Measurements from ENCODE around the gene KCNJ13.

Gene KCNJ13

GRCh38 chr2:232791518-232791917, 15.2 kb upstream of the KCNJ13 start:
- Histone ChIP-seq H3K27me3 (ENCODE audit: control insufficient read depth, insufficient read depth, low read length) (no peaks in the 10 kb centered on the region), H3K4me1 (ENCODE audit: control insufficient read depth, low read depth, low read length) (no peaks in the 10 kb centered on the region), H3K9me3 (ENCODE audit: control insufficient read depth, low read depth, low read length) (no peaks in the 10 kb centered on the region), H3K36me3 (ENCODE audit: control insufficient read depth, low read depth, low read length) (peaks cover 78% of the 10 kb centered on the region), H3K4me3 (ENCODE audit: low read length) (no peak overlapping the region), H3K27ac (ENCODE audit: low read length) (no peak overlapping the region), H3K9ac (ENCODE audit: low read length) (no peak overlapping the region)

GRCh38 chr2:232789082-232789481, 12.7 kb upstream of the KCNJ13 start:
- Histone ChIP-seq H3K9ac (ENCODE audit: low read length) (no peak overlapping the region), H3K36me3 (ENCODE audit: control insufficient read depth, low read depth, low read length) (peaks cover 54% of the 10 kb centered on the region), H3K9me3 (ENCODE audit: control insufficient read depth, low read depth, low read length) (no peaks in the 10 kb centered on the region), H3K27ac (ENCODE audit: low read length) (no peak overlapping the region), H3K27me3 (ENCODE audit: control insufficient read depth, insufficient read depth, low read length) (no peaks in the 10 kb centered on the region), H3K4me1 (ENCODE audit: control insufficient read depth, low read depth, low read length) (no peaks in the 10 kb centered on the region), H3K4me3 (ENCODE audit: low read length) (no peak overlapping the region)

DNA sequence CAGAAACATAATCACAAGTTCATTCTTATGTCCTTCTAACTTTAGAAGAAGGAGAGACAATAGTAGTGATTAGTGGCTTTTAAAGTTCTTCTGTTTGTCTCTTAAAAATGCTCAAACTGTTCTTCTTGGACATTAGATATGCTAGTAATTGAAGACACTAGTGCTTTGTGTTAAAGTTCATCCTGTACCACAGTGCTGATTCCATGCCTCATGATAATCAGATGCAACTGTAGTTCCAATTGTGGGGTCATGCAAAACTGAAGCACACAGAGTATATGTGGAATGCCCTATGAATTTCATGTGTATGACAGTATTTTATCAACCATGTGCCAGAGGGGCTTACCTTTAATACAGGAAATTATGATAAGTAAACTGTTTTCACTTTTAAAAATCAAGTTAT, 11.4 kb upstream of the KCNJ13 start:
- Histone ChIP-seq H3K36me3 (ENCODE audit: control insufficient read depth, low read depth, low read length) (peaks cover 41% of the 10 kb centered on the region), H3K4me1 (ENCODE audit: control insufficient read depth, low read depth, low read length) (no peaks in the 10 kb centered on the region), H3K27ac (ENCODE audit: low read length) (no peak overlapping the region), H3K9ac (ENCODE audit: low read length) (no peak overlapping the region), H3K9me3 (ENCODE audit: control insufficient read depth, low read depth, low read length) (no peaks in the 10 kb centered on the region), H3K4me3 (ENCODE audit: low read length) (no peak overlapping the region), H3K27me3 (ENCODE audit: control insufficient read depth, insufficient read depth, low read length) (no peaks in the 10 kb centered on the region)

- no peaks in the 10 kb centered on the region for H3K4me1 ChIP-seq (ENCODE audit: control insufficient read depth, low read depth, low read length)
- H3K27me3 ChIP-seq (ENCODE audit: control insufficient read depth, insufficient read depth, low read length) = no peaks in the 10 kb centered on the region
- H3K36me3 ChIP-seq (ENCODE audit: control insufficient read depth, low read depth, low read length) = peaks cover 14% of the 10 kb centered on the region
- no peak overlapping the region for H3K4me3 ChIP-seq (ENCODE audit: low read length)
- H3K9me3 ChIP-seq (ENCODE audit: control insufficient read depth, low read depth, low read length) = no peaks in the 10 kb centered on the region
- no peak overlapping the region for H3K9ac ChIP-seq (ENCODE audit: low read length)
- no peak overlapping the region for H3K27ac ChIP-seq (ENCODE audit: low read length)
Measured at GRCh38 chr2:232783278-232783677, 6.9 kb upstream of the KCNJ13 start.

GRCh38 chr2:232781765-232782164, 5.4 kb upstream of the KCNJ13 start:
- Histone ChIP-seq H3K9me3 (ENCODE audit: control insufficient read depth, low read depth, low read length) (no peaks in the 10 kb centered on the region), H3K9ac (ENCODE audit: low read length) (no peak overlapping the region), H3K4me3 (ENCODE audit: low read length) (no peak overlapping the region), H3K4me1 (ENCODE audit: control insufficient read depth, low read depth, low read length) (peaks cover under 1% of the 10 kb centered on the region), H3K27me3 (ENCODE audit: control insufficient read depth, insufficient read depth, low read length) (no peaks in the 10 kb centered on the region), H3K36me3 (ENCODE audit: control insufficient read depth, low read depth, low read length) (peaks cover 3% of the 10 kb centered on the region), H3K27ac (ENCODE audit: low read length) (no peak overlapping the region)

- peaks cover 6% of the 10 kb centered on the region for H3K4me1 ChIP-seq (ENCODE audit: control insufficient read depth, low read depth, low read length)
Measured at GRCh38 chr2:232779934-232780333, 3.6 kb upstream of the KCNJ13 start.

GRCh38 chr2:232779465-232779864, 3.1 kb upstream of the KCNJ13 start:
- Histone ChIP-seq H3K4me1 (ENCODE audit: control insufficient read depth, low read depth, low read length) (peaks cover 6% of the 10 kb centered on the region), H3K27ac (ENCODE audit: low read length) (no peak overlapping the region), H3K9me3 (ENCODE audit: control insufficient read depth, low read depth, low read length) (no peaks in the 10 kb centered on the region), H3K4me3 (ENCODE audit: low read length) (no peak overlapping the region), H3K9ac (ENCODE audit: low read length) (no peak overlapping the region), H3K36me3 (ENCODE audit: control insufficient read depth, low read depth, low read length) (peaks cover 3% of the 10 kb centered on the region), H3K27me3 (ENCODE audit: control insufficient read depth, insufficient read depth, low read length) (no peaks in the 10 kb centered on the region)

More at GRCh38 chr2:232779934-232780333, 3.6 kb upstream of the KCNJ13 start:
- peaks cover 3% of the 10 kb centered on the region for H3K36me3 ChIP-seq (ENCODE audit: control insufficient read depth, low read depth, low read length)
- H3K9me3 ChIP-seq (ENCODE audit: control insufficient read depth, low read depth, low read length) = no peaks in the 10 kb centered on the region
- H3K27ac ChIP-seq (ENCODE audit: low read length) = no peak overlapping the region
- H3K27me3 ChIP-seq (ENCODE audit: control insufficient read depth, insufficient read depth, low read length) = no peaks in the 10 kb centered on the region
- H3K9ac ChIP-seq (ENCODE audit: low read length) = no peak overlapping the region
- no peak overlapping the region for H3K4me3 ChIP-seq (ENCODE audit: low read length)

GRCh38 chr2:232777276-232777675, 911 bp upstream of the KCNJ13 start:
- Histone ChIP-seq H3K27ac (ENCODE audit: low read length) (no peak overlapping the region), H3K27me3 (ENCODE audit: control insufficient read depth, insufficient read depth, low read length) (no peaks in the 10 kb centered on the region), H3K4me3 (ENCODE audit: low read length) (no peak overlapping the region), H3K9ac (ENCODE audit: low read length) (no peak overlapping the region), H3K4me1 (ENCODE audit: control insufficient read depth, low read depth, low read length) (peaks cover 6% of the 10 kb centered on the region), H3K36me3 (ENCODE audit: control insufficient read depth, low read depth, low read length) (peaks cover 3% of the 10 kb centered on the region), H3K9me3 (ENCODE audit: control insufficient read depth, low read depth, low read length) (no peaks in the 10 kb centered on the region)

- H3K36me3 ChIP-seq (ENCODE audit: control insufficient read depth, low read depth, low read length) = peaks cover 8% of the 10 kb centered on the region
- no peak overlapping the region for H3K27ac ChIP-seq (ENCODE audit: low read length)
- no peak overlapping the region for H3K4me3 ChIP-seq (ENCODE audit: low read length)
- no peaks in the 10 kb centered on the region for H3K9me3 ChIP-seq (ENCODE audit: control insufficient read depth, low read depth, low read length)
- H3K4me1 ChIP-seq (ENCODE audit: control insufficient read depth, low read depth, low read length) = peaks cover 6% of the 10 kb centered on the region
- H3K9ac ChIP-seq (ENCODE audit: low read length) = no peak overlapping the region
- no peaks in the 10 kb centered on the region for H3K27me3 ChIP-seq (ENCODE audit: control insufficient read depth, insufficient read depth, low read length)
Measured at GRCh38 chr2:232773815-232774214, 2.5 kb downstream of the KCNJ13 start.

- peaks cover 12% of the 10 kb centered on the region for H3K36me3 ChIP-seq (ENCODE audit: control insufficient read depth, low read depth, low read length)
- peaks cover 6% of the 10 kb centered on the region for H3K4me1 ChIP-seq (ENCODE audit: control insufficient read depth, low read depth, low read length)
- H3K4me3 ChIP-seq (ENCODE audit: low read length) = no peak overlapping the region
- no peaks in the 10 kb centered on the region for H3K27me3 ChIP-seq (ENCODE audit: control insufficient read depth, insufficient read depth, low read length)
- no peak overlapping the region for H3K9ac ChIP-seq (ENCODE audit: low read length)
- H3K9me3 ChIP-seq (ENCODE audit: control insufficient read depth, low read depth, low read length) = no peaks in the 10 kb centered on the region
- no peak overlapping the region for H3K27ac ChIP-seq (ENCODE audit: low read length)
Measured at GRCh38 chr2:232772531-232772930, 3.8 kb downstream of the KCNJ13 start.

DNA sequence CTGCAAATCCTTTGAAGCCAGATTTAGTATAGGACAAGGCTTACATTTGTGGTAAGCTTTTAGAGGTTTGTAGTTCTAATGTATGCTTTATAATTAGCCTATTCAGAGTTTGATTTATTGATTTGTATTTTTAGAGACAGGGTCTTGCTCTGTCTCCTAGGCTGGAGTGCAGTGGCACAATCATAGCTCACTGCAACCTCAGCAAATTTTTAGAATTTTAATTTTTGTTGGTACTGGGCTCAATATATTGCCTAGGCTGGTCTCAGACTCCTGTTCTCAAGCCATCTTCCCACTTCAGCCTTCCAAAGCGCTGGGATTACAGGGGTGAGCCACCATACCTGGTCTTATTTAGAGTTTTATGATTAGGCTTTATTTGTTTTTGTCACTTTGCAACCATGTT, 4.5 kb downstream of the KCNJ13 start:
- Histone ChIP-seq H3K4me1 (ENCODE audit: control insufficient read depth, low read depth, low read length) (peaks cover 6% of the 10 kb centered on the region), H3K27me3 (ENCODE audit: control insufficient read depth, insufficient read depth, low read length) (no peaks in the 10 kb centered on the region), H3K27ac (ENCODE audit: low read length) (no peak overlapping the region), H3K9ac (ENCODE audit: low read length) (no peak overlapping the region), H3K36me3 (ENCODE audit: control insufficient read depth, low read depth, low read length) (peaks cover 13% of the 10 kb centered on the region), H3K4me3 (ENCODE audit: low read length) (no peak overlapping the region), H3K9me3 (ENCODE audit: control insufficient read depth, low read depth, low read length) (no peaks in the 10 kb centered on the region)

GRCh38 chr2:232770207-232770606, 6.2 kb downstream of the KCNJ13 start:
- Histone ChIP-seq H3K36me3 (ENCODE audit: control insufficient read depth, low read depth, low read length) (peaks cover 19% of the 10 kb centered on the region), H3K4me3 (ENCODE audit: low read length) (no peak overlapping the region), H3K4me1 (ENCODE audit: control insufficient read depth, low read depth, low read length) (no peaks in the 10 kb centered on the region), H3K27ac (ENCODE audit: low read length) (no peak overlapping the region), H3K9me3 (ENCODE audit: control insufficient read depth, low read depth, low read length) (no peaks in the 10 kb centered on the region), H3K9ac (ENCODE audit: low read length) (no peak overlapping the region), H3K27me3 (ENCODE audit: control insufficient read depth, insufficient read depth, low read length) (no peaks in the 10 kb centered on the region)
